Measurements from ENCODE around the gene ECI2.

DNA sequence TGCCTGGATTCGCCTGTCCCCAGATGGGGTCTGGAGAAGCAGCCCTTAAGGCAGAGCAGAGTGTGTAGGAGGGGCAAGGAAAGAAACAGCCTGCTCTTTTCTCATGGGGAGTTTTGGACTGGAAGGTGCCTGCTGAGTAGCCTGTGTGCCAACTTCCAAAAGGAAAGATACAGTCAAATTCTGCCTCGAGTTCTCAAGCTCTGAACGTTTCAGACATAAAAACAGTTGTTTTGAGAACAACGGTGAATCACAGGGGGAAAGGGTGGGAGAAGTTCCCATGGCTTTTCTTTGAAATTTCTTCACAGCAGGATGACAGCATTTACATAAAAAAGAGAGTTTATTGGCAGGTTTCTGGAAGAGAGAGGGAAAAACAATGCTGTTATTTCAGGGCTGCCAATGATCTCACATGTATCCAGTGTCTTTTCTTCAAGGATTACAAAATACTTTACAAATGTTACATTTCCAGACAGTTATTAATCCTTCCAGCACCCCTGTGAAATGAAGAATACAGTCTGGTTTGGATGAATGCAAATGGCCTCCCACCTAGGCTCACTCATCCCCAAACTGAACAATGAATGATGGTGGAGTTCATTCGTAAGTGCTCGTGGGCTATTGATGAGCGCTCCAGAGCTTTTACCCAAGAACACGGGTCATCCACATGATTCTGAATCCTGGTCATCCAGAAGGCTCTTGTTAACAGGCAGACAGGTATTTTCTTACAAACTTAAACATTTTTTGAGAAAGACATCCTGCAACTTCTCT, 33.8 kb upstream of the ECI2 start:
- TF ChIP-seq, protein P1, sequence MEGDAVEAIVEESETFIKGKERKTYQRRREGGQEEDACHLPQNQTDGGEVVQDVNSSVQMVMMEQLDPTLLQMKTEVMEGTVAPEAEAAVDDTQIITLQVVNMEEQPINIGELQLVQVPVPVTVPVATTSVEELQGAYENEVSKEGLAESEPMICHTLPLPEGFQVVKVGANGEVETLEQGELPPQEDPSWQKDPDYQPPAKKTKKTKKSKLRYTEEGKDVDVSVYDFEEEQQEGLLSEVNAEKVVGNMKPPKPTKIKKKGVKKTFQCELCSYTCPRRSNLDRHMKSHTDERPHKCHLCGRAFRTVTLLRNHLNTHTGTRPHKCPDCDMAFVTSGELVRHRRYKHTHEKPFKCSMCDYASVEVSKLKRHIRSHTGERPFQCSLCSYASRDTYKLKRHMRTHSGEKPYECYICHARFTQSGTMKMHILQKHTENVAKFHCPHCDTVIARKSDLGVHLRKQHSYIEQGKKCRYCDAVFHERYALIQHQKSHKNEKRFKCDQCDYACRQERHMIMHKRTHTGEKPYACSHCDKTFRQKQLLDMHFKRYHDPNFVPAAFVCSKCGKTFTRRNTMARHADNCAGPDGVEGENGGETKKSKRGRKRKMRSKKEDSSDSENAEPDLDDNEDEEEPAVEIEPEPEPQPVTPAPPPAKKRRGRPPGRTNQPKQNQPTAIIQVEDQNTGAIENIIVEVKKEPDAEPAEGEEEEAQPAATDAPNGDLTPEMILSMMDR (IDR thresholded peaks at IDR 0.05) = no peak
- no peak for TF ChIP-seq POLR2A (IDR thresholded peaks at IDR 0.05)

Data from ovary (tissue), 3 donors.